ENCODE results near the gene GBX1.

DNA sequence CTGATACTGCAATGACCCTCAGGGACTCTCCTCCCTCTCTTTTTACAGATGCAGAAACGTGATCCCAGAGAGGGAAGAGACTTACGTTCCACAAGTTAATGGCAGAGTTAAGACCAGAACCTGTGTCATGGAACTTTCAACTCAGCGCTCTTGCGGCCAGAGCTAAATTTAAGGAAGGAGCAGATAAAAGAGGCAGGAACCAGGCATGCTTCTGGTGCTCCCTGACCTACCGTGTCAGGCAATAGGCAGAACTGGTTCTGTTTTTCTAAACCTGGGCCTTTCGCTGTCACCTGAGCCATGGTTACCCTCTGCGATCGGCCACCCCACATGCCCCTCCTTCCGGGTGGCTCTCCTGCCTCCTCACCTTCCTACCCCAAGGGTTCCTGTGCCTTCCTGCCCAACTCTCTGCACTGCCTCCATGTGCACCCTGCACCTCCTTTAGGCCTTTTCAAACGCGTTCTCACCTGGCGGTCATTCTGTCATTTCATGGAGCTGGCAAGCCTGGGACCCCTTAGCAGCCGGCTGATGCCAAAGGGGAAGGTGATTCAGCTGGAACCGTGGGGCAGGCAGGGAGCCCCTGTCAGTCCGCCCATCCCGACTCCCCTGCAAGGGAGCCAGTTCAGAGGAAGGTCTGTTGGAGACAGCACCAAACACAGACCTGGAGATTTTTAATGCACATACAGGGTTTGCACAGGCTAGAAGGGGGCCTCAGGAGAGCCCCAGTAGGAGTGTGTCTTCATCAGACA lies 7.7 kb upstream of the GBX1 start:
- TF ChIP-seq, protein P1, sequence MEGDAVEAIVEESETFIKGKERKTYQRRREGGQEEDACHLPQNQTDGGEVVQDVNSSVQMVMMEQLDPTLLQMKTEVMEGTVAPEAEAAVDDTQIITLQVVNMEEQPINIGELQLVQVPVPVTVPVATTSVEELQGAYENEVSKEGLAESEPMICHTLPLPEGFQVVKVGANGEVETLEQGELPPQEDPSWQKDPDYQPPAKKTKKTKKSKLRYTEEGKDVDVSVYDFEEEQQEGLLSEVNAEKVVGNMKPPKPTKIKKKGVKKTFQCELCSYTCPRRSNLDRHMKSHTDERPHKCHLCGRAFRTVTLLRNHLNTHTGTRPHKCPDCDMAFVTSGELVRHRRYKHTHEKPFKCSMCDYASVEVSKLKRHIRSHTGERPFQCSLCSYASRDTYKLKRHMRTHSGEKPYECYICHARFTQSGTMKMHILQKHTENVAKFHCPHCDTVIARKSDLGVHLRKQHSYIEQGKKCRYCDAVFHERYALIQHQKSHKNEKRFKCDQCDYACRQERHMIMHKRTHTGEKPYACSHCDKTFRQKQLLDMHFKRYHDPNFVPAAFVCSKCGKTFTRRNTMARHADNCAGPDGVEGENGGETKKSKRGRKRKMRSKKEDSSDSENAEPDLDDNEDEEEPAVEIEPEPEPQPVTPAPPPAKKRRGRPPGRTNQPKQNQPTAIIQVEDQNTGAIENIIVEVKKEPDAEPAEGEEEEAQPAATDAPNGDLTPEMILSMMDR (IDR thresholded peaks at IDR 0.05; ENCODE audit: low read depth, low read length): no peak
- no peak for TF ChIP-seq EZH2phosphoT487 (IDR thresholded peaks at IDR 0.05; ENCODE audit: low read depth)
